HUES6 (cell line): ENCODE data around the gene SPIB.

ENCODE experiments used
- H3K27ac ChIP-seq: 2 replicates; pipeline ENCODE4 v1.7.0; 2013; ENCODE audit warnings: low read depth, mild to moderate bottlenecking, low read length, inconsistent platforms
- H3K27me3 ChIP-seq: 2 replicates; pipeline ENCODE4 v1.6.1; 2013; ENCODE audit warnings: low read length; ENCODE audit not compliant: control insufficient read depth, insufficient read depth
- H3K36me3 ChIP-seq: 2 replicates; pipeline ENCODE4 v1.6.1; 2013; ENCODE audit warnings: low read length; ENCODE audit not compliant: control insufficient read depth, insufficient read depth
- H3K4me1 ChIP-seq: 2 replicates; pipeline ENCODE4 v1.6.1; 2013; ENCODE audit warnings: low read length; ENCODE audit not compliant: control insufficient read depth, insufficient read depth
- H3K4me3 ChIP-seq: 2 replicates; pipeline ENCODE4 v1.5.1; 2013; ENCODE audit warnings: low read depth, low read length
- H3K9ac ChIP-seq: one replicate; pipeline ENCODE4 v1.6.1; 2013; ENCODE audit warnings: mild to moderate bottlenecking, low read length
- H3K9me3 ChIP-seq: 2 replicates; pipeline ENCODE4 v1.6.1; 2013; ENCODE audit warnings: low read depth, low read length; ENCODE audit not compliant: control insufficient read depth, insufficient read depth

Gene SPIB

GRCh38 chr19:50476224-50476906 is 57.6 kb downstream of the SPIB start, which contains the start of the genes EMC10 and GARIN5A:
EMC10 (plus strand) TSS chr19:50476507; CDS start chr19:50476545, 38 bp downstream.
GARIN5A (minus strand) TSS chr19:50476848; CDS start chr19:50476388, 460 bp downstream.
- H3K9ac ChIP-seq, result peak within 1 kb of the TSS; percentile 86
- H3K27ac ChIP-seq, result peak within 1 kb of the TSS; percentile 87
- H3K9me3 ChIP-seq, result peaks cover 4% of the 10 kb centered on the region
- no peaks in the 10 kb centered on the region for H3K27me3 ChIP-seq
- peaks cover 36% of the 10 kb centered on the region for H3K36me3 ChIP-seq
- H3K4me1 ChIP-seq, result 0 out of 2 replicates have a peak, but pooled peaks cover 4% of the 10 kb centered on the region
- H3K4me3 ChIP-seq, result peak within 1 kb of the TSS; percentile 84

GRCh38 chr19:50476907-50477238 is 58.1 kb downstream of the SPIB start:
- no peaks in the 10 kb centered on the region for H3K27me3 ChIP-seq
- peaks cover 4% of the 10 kb centered on the region for H3K9me3 ChIP-seq
- peak overlapping the region; percentile 87 for H3K27ac ChIP-seq
- peak overlapping the region; percentile 84 for H3K4me3 ChIP-seq
- H3K9ac ChIP-seq, result peak overlapping the region; percentile 86
- H3K4me1 ChIP-seq, result 0 out of 2 replicates have a peak, but pooled peaks cover 4% of the 10 kb centered on the region
- H3K36me3 ChIP-seq, result peaks cover 41% of the 10 kb centered on the region

GRCh38 chr19:50477751-50478515 is 59.2 kb downstream of the SPIB start:
- peaks cover 4% of the 10 kb centered on the region for H3K9me3 ChIP-seq
- peaks cover 48% of the 10 kb centered on the region for H3K36me3 ChIP-seq
- H3K27me3 ChIP-seq, result no peaks in the 10 kb centered on the region
- H3K9ac ChIP-seq, result peak overlapping the region; percentile 5
- H3K27ac ChIP-seq, result no peak overlapping the region
- H3K4me1 ChIP-seq, result 0 out of 2 replicates have a peak, but pooled peaks cover 4% of the 10 kb centered on the region
- H3K4me3 ChIP-seq, result peak overlapping the region; percentile 84

GRCh38 chr19:50478901-50479715 is 60.4 kb downstream of the SPIB start:
- Histone ChIP-seq H3K9ac (no peak overlapping the region), H3K27me3 (no peaks in the 10 kb centered on the region), H3K27ac (no peak overlapping the region), H3K4me3 (no peak overlapping the region), H3K9me3 (peaks cover 4% of the 10 kb centered on the region), H3K36me3 (peaks cover 55% of the 10 kb centered on the region), H3K4me1 (0 out of 2 replicates have a peak, but pooled peaks cover 4% of the 10 kb centered on the region)

GRCh38 chr19:50479761-50480251 is 61.1 kb downstream of the SPIB start:
- Histone ChIP-seq H3K4me1 (0 out of 2 replicates have a peak, but pooled peaks cover 4% of the 10 kb centered on the region), H3K27me3 (no peaks in the 10 kb centered on the region), H3K9me3 (peaks cover 8% of the 10 kb centered on the region), H3K4me3 (no peak overlapping the region), H3K36me3 (peaks cover 55% of the 10 kb centered on the region), H3K27ac (no peak overlapping the region), H3K9ac (no peak overlapping the region)

- Histone ChIP-seq H3K27me3 (no peaks in the 10 kb centered on the region), H3K36me3 (peaks cover 61% of the 10 kb centered on the region), H3K9me3 (peaks cover 15% of the 10 kb centered on the region), H3K4me1 (0 out of 2 replicates have a peak, but pooled peaks cover 4% of the 10 kb centered on the region), H3K4me3 (no peak overlapping the region), H3K27ac (no peak overlapping the region), H3K9ac (no peak overlapping the region)
Observed at GRCh38 chr19:50480281-50481111, 61.8 kb downstream of the SPIB start.
